GM18951 (cell line): ENCODE data around the gene PSMA5.
"Not testable (repeated sequence)": the region's sequence is repeated elsewhere in the genome, so short reads cannot be mapped to it uniquely, and the experiment has no call there.

Experiments used
- POLR2A ChIP-seq: IDR thresholded peaks from 4 replicates; pipeline ENCODE4 v1.6.1; 2011; ENCODE audit warnings: mild to moderate bottlenecking; ENCODE audit not compliant: insufficient read length, insufficient read depth; ENCODE audit errors: extremely low read depth
- in situ Hi-C: fragments of 300-500 bp; cut with MboI; formaldehyde crosslinking; loops from one replicate; pipeline ENCODE4 v1.12.0; 2022; ENCODE audit warnings: low sequenced_read_pairs, mixed read lengths, inconsistent platforms; ENCODE audit not compliant: unreplicated experiment

Gene PSMA5

GRCh38 chr1:109383854-109384253, 42.4 kb downstream of the PSMA5 start:
- no peak for TF ChIP-seq POLR2A
- in situ Hi-C loops, result no loop called here

GRCh38 chr1:109383087-109383779, 43.0 kb downstream of the PSMA5 start:
- no peak for TF ChIP-seq POLR2A
- in situ Hi-C loops, result no loop called here

- in situ Hi-C loops, result no loop called here
- TF ChIP-seq POLR2A, result no peak
These were observed 44.7 kb downstream of the PSMA5 start for GRCh38 chr1:109381573-109381972.

DNA sequence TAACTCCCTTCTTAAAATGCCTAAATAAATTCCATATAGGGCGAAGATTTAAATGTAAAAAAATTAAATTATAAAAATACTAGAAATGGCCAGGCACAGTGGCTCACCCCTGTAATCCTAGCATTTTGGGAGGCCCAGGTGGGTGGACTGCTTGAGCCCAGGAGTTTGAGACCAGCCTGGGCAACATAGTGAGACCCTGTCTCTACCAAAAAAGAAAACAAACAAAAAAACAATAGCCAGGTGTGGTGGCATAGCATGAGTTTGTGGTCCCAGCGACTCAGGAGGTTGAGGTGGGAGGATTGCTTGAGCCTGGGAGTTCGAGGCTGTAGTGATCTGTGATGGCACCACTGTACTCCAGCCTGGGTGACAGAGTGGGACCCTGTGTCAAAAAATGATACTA, 46.3 kb downstream of the PSMA5 start:
- TF ChIP-seq POLR2A, result no peak
- in situ Hi-C loops, result no loop called here

GRCh38 chr1:109379422-109379821, 46.8 kb downstream of the PSMA5 start:
- no peak for TF ChIP-seq POLR2A
- in situ Hi-C loops, result no loop called here

GRCh38 chr1:109377698-109378097, 48.5 kb downstream of the PSMA5 start:
- in situ Hi-C loops, result no loop called here
- TF ChIP-seq POLR2A, result no peak

- in situ Hi-C loops, result not testable (repeated sequence)
These were observed 52.6 kb downstream of the PSMA5 start for GRCh38 chr1:109373696-109374095.

GRCh38 chr1:109373126-109373525, 53.1 kb downstream of the PSMA5 start:
- in situ Hi-C loops, result no loop called here
- TF ChIP-seq POLR2A, result no peak

DNA sequence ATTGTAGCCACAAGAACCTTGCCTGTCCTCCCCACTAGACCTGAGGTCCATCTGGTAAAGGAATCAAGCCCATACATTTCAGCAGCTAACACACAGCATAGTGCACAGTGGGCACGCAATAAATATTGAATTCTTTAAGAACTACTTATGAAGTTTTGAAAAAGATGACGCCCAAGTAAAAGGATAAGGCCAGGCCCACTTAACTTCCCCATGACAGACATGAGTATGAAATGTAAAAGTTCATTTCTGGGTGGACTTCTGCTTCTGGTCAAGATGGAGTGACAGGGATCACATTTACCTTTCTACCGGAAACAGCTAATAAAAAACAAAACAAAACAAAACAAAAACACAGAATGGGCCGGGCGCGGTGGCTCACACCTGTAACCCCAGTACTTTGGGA, 54.0 kb downstream of the PSMA5 start:
- in situ Hi-C loops, result no loop called here
- TF ChIP-seq POLR2A, result no peak

GRCh38 chr1:109371341-109371739, 54.9 kb downstream of the PSMA5 start:
- no peak for TF ChIP-seq POLR2A
- in situ Hi-C loops, result no loop called here

DNA sequence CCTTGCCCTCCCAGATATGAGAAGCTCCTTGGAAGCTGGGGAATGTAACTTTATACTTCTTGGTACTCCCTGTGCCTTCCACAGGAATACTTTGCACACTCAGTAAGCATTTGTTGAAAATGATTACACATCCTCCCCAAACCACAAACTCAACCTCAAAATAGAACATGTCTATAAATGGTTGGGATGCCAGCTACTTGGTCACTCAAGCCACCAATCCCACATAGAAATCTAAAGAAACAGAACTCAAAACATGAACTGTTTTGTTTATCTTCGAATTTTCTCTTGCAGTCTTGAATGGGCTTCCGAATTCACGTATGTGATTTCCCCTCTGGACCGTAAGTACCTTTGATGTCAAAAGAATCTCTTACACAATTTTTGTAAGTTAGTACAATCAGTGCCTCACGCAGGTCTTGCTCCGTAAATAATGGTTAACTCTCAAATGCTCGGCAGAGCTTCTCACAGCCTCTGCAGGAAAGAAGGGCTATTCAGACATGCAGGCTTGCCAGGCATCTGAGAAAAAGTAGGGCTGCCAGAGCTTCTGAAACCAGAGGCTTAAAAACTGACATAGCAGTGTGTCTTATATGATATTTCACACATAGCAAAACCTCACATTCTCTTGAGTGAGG, 55.4 kb downstream of the PSMA5 start:
- TF ChIP-seq POLR2A, result no peak
- in situ Hi-C loops, result no loop called here

- in situ Hi-C loops, result no loop called here
- no peak for TF ChIP-seq POLR2A
These were observed 57.0 kb downstream of the PSMA5 start for GRCh38 chr1:109369167-109369746.

- in situ Hi-C loops, result no loop called here
- TF ChIP-seq POLR2A, result no peak
These were observed 57.8 kb downstream of the PSMA5 start for GRCh38 chr1:109368464-109368863.

- TF ChIP-seq POLR2A, result no peak
- in situ Hi-C loops, result no loop called here
These were observed 58.6 kb downstream of the PSMA5 start for GRCh38 chr1:109367626-109368025.
